ENCODE data around the gene ING3. TPM values are rescaled to one million over a fixed set of nuclear protein-coding genes. Genes with fewer than 3 reads are reported as not detected.

The ING3 gene
- total RNA-seq, 1 donor from 2014 or later, result 14.0 TPM

- H3K4me1 ChIP-seq, result peaks cover 43% of the 10 kb centered on the region
- intact Hi-C loops (cut with DNase I), result no loop called here
- no peaks in the 10 kb centered on the region for H3K27me3 ChIP-seq
- no peak for TF ChIP-seq CTCF (IDR thresholded peaks at IDR 0.05)
- TF ChIP-seq POLR2A (IDR thresholded peaks at IDR 0.05), result no peak
- no peak overlapping the region for H3K4me3 ChIP-seq
- H3K9me3 ChIP-seq, result no peaks in the 10 kb centered on the region
- H3K36me3 ChIP-seq, result no peaks in the 10 kb centered on the region
- no peak overlapping the region for H3K27ac ChIP-seq
- no peak for DNase-seq (ENCODE audit: extremely low spot score in 2 of 2)
Observed at GRCh38 chr7:121020989-121021969, 70.7 kb downstream of the ING3 start.

- Histone ChIP-seq H3K27me3 (no peaks in the 10 kb centered on the region), H3K4me3 (no peak overlapping the region), H3K9me3 (no peaks in the 10 kb centered on the region), H3K27ac (peak overlapping the region; percentile 62), H3K4me1 (peaks cover 32% of the 10 kb centered on the region), H3K36me3 (no peaks in the 10 kb centered on the region)
- intact Hi-C loops (cut with DNase I), result no loop called here
- no peak for TF ChIP-seq CTCF (IDR thresholded peaks at IDR 0.05)
- no peak for TF ChIP-seq POLR2AphosphoS5 (IDR thresholded peaks at IDR 0.05; ENCODE audit: insufficient read depth in 1 of 2, low read depth in 1 of 2)
- TF ChIP-seq POLR2A (IDR thresholded peaks at IDR 0.05), result no peak
- DNase-seq (ENCODE audit: extremely low spot score in 2 of 2), result no peak
Observed at GRCh38 chr7:121023194-121023593, 72.6 kb downstream of the ING3 start.

- DNase-seq (ENCODE audit: extremely low spot score in 2 of 2), result no peak
- intact Hi-C loops (cut with DNase I), result no loop called here
- H3K27ac ChIP-seq, result peak overlapping the region; percentile 62
- no peaks in the 10 kb centered on the region for H3K27me3 ChIP-seq
- H3K36me3 ChIP-seq, result no peaks in the 10 kb centered on the region
- peak overlapping the region in 1 of 2 donors; percentile 6 for H3K4me3 ChIP-seq
- no peak for TF ChIP-seq POLR2A (IDR thresholded peaks at IDR 0.05)
- no peak for TF ChIP-seq CTCF (IDR thresholded peaks at IDR 0.05)
- TF ChIP-seq POLR2AphosphoS5 (IDR thresholded peaks at IDR 0.05; ENCODE audit: insufficient read depth in 1 of 2, low read depth in 1 of 2), result no peak
- no peaks in the 10 kb centered on the region for H3K9me3 ChIP-seq
- peaks cover 27% of the 10 kb centered on the region for H3K4me1 ChIP-seq
Observed at GRCh38 chr7:121023683-121024511, 73.3 kb downstream of the ING3 start.

GRCh38 chr7:121024611-121025010 is 74.0 kb downstream of the ING3 start:
- TF ChIP-seq POLR2A (IDR thresholded peaks at IDR 0.05) (no peak), POLR2AphosphoS5 (IDR thresholded peaks at IDR 0.05; ENCODE audit: insufficient read depth in 1 of 2, low read depth in 1 of 2) (no peak), CTCF (IDR thresholded peaks at IDR 0.05) (no peak)
- Histone ChIP-seq H3K36me3 (no peaks in the 10 kb centered on the region), H3K9me3 (no peaks in the 10 kb centered on the region), H3K27ac (peak overlapping the region; percentile 62), H3K4me1 (peaks cover 27% of the 10 kb centered on the region), H3K27me3 (no peaks in the 10 kb centered on the region), H3K4me3 (no peak overlapping the region)
- intact Hi-C loops (cut with DNase I), result no loop called here
- no peak for DNase-seq (ENCODE audit: extremely low spot score in 2 of 2)

Measured in vagina (tissue), 2 donors.